T-helper 22 cell (primary cell): ENCODE data around the gene SHISA6.
"Not testable (repeated sequence)": the region's sequence is repeated elsewhere in the genome, so short reads cannot be mapped to it uniquely, and the experiment has no call there.

Experiments used
- DNase-seq: peaks from one replicate; pipeline ENCODE4 v3.0.0-alpha.2; 2020; ENCODE audit warnings: low read depth

Gene SHISA6

GRCh38 chr17:11303773-11304394, 62.9 kb downstream of the SHISA6 start:
- no peak for DNase-seq

DNA sequence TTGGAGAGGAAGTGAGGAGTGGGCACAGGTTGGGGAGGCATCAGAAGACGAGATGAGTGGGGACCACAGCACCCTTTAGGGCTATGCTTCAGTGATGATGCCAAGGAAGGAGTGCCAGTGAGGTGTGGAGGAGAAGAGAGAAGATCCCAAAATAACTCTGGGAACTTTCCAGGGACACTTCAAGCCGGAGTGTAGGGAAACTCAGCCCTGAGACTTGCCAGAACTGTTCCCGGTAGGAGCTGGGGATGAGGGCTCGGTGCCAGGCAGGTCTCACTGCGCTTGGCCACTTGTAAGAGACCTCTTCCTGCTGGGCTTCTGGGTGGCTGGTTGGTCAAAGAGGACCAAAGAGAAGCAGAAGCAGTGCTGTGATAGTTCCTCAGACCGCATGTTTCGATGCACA, 63.6 kb downstream of the SHISA6 start:
- DNase-seq = no peak

GRCh38 chr17:11305524-11305923, 64.5 kb downstream of the SHISA6 start:
- no peak for DNase-seq

DNA sequence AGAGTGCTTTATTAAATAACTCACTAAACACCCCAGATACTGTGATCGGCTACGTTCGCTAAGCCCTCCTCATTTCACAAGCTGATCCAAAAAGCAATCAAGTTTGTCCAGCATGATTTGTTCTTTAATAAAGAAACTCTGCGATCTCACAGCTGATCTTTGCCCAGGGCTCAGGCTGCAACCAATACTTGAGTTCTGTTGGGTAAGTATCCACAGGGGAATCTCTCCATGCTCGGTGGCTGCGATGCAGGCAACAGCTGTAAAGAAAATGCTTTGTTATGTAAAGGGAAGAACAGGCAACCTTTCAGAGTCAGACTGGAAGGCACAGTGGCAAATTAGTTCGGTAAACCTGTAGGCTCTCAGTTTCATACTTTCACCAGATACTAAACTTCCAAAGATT, 67.5 kb downstream of the SHISA6 start:
- no peak for DNase-seq

DNA sequence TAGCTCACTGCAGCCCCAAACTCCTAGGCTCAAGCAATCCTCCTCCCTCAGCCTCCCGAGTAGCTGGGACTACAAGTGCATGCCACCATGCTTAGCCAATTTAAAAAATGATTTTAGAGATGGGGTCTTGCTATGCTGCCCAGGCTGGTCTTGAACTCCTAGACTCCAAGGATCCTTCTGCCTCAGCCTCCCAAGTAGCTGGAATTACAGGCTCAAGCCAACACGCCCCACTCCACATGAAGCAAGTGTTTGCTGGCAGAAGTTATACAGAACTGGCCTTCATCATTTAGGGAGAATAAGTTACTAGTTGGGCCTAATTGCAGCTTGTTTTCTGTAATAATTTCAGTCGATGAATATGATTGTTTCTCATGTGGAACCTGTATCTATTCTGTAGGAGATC, 68.0 kb downstream of the SHISA6 start:
- no peak for DNase-seq

- DNase-seq = no peak
These were observed 68.8 kb downstream of the SHISA6 start for GRCh38 chr17:11309850-11310249.

DNA sequence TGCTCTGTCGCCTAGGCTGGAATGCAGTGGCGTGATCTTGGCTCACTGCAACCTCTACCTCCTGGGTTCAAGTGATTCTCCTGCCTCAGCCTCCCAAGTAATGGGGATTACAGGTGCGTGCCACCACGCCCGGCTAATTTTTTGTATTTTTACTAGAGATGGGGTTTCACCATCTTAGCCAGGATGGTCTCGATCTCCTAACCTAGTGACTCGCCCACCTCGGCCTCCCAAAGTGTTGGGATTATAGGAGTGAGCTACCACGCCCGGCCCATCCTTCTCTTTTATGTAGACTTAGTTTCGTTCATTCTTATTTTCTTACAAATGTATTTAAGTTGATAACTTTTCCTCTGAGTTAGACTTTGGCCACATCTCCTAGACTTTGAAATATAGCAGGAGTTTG, 75.4 kb downstream of the SHISA6 start:
- not testable (repeated sequence) for DNase-seq

DNA sequence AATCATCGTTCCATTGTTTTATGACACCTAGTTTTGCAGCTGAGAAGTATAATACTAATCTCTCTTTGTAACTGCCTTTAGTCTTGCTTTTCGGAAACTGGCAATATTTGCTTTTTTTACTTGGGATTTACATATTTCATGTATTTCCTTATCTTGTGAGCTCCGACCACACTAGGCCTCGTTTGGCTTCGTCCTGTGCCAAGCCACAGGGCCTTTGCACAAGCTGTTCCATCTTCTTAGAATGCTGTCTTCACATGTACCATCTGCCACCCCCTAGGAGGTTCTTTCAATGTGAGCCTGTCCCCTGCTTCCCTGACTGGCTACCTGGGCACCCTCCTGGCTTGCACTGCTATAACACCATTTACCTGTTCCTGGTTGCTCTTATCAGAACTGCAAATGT, 77.2 kb downstream of the SHISA6 start:
- DNase-seq = no peak

- DNase-seq = no peak
These were observed 78.9 kb downstream of the SHISA6 start for GRCh38 chr17:11319894-11320293.

DNA sequence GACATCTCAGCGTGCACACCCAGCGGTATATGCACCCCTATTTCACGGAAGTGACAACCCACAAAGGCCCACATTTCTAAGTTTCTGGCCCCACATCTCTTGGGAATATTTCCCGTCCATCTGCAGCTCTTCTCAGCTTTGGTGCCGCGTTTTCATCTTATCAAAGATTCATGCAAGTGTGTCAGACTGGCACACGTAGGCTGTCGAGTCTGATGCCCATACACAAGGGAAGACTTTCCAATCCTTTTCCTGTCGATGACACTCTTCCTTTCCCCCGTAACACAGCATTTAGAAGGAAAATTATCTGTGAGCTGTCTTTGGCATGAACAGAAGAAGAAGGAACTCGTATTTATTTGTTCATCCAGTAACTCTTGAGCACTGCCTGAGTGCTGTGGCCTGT, 83.0 kb downstream of the SHISA6 start:
- no peak for DNase-seq

DNA sequence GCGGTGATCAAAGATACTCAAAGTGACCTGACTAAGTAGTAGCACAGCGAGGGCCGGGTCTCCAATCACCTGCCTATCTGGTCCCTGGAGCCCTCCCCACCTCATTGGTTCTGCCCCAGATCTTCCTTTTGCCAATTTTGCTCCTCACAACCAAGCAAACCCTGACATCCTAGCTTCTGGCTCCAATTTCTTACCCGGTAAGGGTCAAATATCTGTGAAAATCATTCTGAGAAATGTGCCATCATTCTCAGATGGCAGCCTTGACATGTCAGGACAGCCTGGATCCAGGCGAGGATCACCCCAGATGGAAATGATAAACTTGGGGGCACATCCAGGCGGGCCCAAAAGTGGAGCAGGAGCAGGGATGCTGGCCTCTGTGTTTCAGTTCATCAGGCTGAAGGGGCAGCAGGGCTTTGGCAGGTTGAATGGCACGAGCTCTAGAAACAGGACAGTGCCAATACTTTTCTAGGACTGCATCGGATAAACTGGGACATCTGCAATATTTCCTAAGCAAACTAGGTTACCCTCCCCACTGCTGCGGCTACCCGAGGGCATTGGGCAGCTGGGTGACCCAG, 83.9 kb downstream of the SHISA6 start:
- no peak for DNase-seq

DNA sequence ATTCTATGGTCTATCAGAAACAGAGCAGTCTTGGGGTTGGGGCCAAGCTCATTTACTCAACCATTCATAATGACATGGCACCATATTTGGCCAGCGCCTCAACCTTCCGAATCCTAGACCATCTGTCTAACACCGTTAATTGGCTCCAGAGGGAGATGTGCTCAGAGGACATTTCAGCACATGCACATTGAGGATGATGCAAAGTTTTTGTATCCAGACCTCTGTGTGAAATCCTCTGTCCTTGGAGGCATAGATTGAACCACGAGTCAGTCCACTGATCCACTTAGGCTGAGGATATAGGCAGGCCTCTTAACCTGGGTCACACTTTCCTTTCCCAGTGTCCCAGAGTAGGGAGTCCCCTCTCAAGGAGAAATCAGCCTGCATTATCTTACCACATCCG, 85.5 kb downstream of the SHISA6 start:
- no peak for DNase-seq

- DNase-seq = no peak
These were observed 87.8 kb downstream of the SHISA6 start for GRCh38 chr17:11328770-11329169.

DNA sequence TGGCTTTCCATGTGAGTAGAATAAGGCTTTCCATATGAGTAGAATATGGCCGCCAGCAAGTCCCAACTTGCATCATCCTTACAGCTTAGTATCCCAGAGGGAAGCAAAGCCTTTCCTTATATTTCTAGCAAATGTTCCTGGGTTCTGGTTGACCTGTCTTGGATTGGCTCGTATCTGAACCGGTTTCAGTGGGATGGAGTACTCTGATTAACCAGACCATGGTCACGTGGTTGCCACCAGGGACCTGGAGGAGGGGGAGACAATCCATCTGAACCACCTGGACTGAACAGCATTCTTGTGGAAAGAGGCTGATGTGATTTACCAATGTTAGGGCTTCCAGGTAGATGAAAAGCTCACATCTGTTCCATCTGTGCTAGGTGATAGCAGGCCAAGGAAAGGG, 89.0 kb downstream of the SHISA6 start:
- no peak for DNase-seq

DNA sequence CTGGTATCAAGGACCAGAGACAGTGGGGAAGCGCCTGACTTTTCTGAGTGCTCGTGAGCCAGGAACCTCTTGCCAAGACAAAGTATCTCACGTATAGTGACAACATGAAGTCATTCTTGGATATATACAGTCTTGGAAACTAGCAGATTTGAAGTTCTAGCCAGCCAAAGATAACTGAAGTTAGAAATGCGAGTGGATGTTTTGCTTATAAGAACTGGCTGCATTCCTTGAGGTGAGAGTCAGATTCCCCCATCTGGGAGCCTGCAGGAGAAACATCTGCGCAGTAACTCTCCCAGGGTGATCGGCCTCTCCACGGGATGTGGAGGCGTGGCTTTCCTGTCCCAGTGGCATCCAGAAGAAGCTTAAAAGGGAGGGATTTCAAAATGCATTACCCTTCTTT, 89.8 kb downstream of the SHISA6 start:
- DNase-seq = no peak

DNA sequence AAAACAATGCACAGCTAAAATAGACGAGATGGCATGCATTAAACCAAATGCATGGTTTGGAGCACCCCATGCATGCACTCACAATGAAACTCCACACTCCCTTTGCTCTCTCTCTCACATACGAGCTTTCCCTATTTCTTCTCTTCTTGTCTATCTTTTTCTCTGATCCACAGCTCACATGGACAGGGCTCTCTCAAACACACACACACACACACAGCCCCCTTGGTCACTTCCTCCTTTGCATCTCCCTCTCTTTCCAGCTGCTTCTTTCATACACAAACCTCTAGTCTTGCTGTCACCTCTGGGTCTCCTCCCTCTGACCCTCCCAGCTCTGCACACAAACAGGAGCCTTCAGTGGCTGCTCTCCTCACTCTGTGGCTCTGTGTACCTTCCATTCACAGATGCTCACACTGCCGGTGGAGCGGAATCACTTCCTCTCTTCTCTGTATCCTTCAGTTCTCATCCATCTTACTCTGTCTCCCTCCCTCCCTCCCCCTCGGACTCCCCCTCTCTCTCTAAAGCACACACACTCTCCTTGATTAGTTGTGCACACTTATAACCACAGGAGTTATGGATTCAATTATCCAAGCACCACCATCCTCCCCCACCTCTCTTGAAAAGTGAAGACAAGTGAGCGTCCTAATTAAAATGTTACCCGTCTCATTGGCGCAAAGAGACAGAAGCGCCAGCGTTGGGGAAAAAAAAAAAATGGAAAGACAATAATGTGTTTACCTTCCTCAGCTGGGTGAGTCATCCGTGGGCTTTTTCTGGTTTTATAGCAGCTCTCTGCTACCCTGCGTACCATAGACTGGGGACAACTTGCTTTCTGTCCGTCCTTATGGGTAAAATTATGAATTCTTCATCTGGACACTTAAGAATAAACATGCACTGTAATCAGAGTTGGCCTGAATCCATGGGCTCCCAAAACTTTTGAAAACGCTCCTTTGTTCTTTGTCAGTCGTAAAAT, 90.8 kb downstream of the SHISA6 start:
- no peak for DNase-seq

GRCh38 chr17:11332706-11333105, 91.7 kb downstream of the SHISA6 start:
- DNase-seq = no peak

- no peak for DNase-seq
These were observed 93.5 kb downstream of the SHISA6 start for GRCh38 chr17:11334493-11334892.

DNA sequence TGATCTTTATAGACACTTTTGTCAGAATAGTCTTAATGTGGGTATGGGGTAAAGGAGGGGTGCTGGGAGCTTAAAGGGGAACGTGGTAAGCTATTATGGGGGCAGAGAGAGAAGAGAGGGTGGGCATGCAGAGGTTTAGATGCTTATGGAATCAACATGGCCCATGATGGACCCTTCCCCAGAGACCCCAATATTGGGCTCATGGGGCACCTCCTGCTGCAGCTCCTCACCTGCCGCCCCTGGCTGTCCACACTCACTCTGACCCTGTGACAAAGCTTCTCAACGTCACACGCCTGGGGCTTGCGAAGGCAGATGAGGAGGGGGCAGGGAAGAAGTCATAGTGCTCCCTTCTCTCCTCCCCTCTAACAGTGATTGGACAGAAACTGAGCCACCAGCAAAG, 95.3 kb downstream of the SHISA6 start:
- DNase-seq = no peak

DNA sequence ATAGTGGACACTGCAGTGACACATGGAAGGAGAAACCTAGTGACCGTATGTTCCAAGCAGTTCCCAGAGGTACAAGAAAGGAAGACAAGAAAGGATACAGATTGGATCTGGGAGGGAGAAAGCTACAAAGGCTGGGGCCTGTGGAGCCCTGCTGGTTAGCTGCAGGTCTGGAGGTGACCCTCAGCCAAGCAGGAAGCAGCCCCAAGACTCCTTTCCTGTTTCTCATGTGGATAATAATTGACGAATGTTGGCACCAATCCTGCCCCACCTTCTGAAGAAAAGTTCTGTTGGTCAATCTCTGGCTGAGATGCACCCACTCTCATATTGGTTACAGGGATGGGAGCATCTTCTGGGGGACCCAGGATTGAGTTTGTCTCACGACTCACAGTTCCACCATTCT, 99.8 kb downstream of the SHISA6 start:
- DNase-seq = no peak

DNA sequence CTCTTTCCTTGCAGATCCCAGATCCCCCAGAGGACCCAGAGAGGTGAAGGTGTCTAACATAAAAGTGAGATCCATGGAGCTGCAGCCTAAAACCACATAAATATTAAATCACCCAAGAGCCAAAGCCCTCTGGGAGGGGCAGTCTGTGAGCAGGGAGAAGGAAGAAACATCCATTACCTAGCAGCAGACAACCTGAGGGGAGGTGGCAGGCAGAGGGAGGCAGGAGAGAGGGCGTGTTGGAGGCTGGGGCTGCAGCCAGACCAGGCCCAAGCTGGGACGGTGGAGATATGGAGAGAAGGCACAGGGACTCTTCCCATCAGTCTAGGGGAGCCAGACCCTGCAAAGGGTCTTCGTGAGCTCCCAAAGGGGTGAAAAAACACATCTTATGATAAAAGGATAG, 101.1 kb downstream of the SHISA6 start:
- no peak for DNase-seq

DNA sequence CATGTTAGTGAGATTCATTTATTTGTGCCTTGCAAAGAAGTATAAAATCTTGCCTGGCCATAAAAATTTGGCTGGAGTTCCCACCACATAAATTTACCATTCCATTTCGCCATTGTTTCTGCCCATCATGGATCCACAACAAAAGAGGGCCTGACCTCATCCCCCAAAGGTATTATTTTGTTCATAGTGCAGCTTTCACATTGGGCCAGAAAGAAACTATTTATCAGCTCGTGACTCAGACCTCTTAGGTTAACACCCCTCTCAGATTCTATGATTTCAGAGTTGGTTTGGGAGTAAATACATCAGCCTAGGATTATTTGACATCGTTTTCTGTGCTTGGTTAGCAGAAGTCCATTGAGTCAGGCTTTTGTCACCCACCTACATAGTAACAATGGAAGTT, 108.1 kb downstream of the SHISA6 start:
- DNase-seq = no peak

DNA sequence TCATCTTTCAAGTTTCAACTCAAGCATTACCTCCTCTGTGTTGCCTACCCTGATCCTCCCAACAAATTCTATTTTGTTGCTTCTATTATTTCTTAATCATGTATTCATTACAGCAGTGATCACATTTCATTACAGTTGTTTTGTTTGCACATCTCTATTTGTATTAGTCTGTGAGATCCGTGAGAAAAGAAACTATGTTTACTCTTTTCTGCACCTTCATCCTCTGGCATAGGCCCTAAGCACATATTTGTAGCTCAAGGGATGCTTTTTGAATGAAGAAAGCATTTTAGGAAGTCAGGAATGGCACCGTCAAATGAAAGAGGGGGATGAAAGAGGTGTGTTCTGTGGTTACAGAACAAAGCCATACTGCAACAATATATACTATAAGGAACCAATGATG, 110.5 kb downstream of the SHISA6 start:
- DNase-seq = no peak
